Fibroblast of skin of abdomen (primary cell): Measurements from ENCODE around the gene INCENP.

Experiments
- DNase-seq: peaks from one replicate; pipeline ENCODE4 v3.0.0-alpha.2; 2013

INCENP gene

GRCh38 chr11:62124186-62125113 is 639 bp downstream of the INCENP start:
- peak; percentile 12 for DNase-seq

- DNase-seq = no peak
Measured at GRCh38 chr11:62125316-62125715, 1.5 kb downstream of the INCENP start.

- DNase-seq = no peak
Measured at GRCh38 chr11:62125881-62126280, 2.1 kb downstream of the INCENP start.

- no peak for DNase-seq
Measured at GRCh38 chr11:62127426-62127825, 3.6 kb downstream of the INCENP start.

- DNase-seq = no peak
Measured at GRCh38 chr11:62127941-62128770, 4.3 kb downstream of the INCENP start.

- DNase-seq = no peak
Measured at GRCh38 chr11:62128835-62129234, 5.0 kb downstream of the INCENP start.

- DNase-seq = no peak
Measured at GRCh38 chr11:62129590-62130282, 5.9 kb downstream of the INCENP start.

- no peak for DNase-seq
Measured at GRCh38 chr11:62130283-62131169, 6.7 kb downstream of the INCENP start.

- no peak for DNase-seq
Measured at GRCh38 chr11:62131170-62131464, 7.3 kb downstream of the INCENP start.

- no peak for DNase-seq
Measured at GRCh38 chr11:62132191-62132590, 8.4 kb downstream of the INCENP start.

- DNase-seq = no peak
Measured at GRCh38 chr11:62132689-62133293, 9.0 kb downstream of the INCENP start.

- no peak for DNase-seq
Measured at GRCh38 chr11:62133328-62134065, 9.7 kb downstream of the INCENP start.

GRCh38 chr11:62137276-62137861 is 13.6 kb downstream of the INCENP start:
- no peak for DNase-seq

GRCh38 chr11:62137881-62138629 is 14.2 kb downstream of the INCENP start:
- no peak for DNase-seq

- DNase-seq = no peak
Measured at GRCh38 chr11:62138630-62139425, 15.0 kb downstream of the INCENP start.

- no peak for DNase-seq
Measured at GRCh38 chr11:62139526-62140303, 15.9 kb downstream of the INCENP start.

GRCh38 chr11:62140304-62141110 is 16.7 kb downstream of the INCENP start:
- no peak for DNase-seq
